ENCODE results near the gene RASSF8. TPM values are rescaled to one million over a fixed set of nuclear protein-coding genes. Genes with fewer than 3 reads are reported as not detected.
A peak's percentile ranks its signal among the peaks of the same experiment; 100 is the strongest.

RASSF8 gene
- total and polyA plus RNA-seq, 9 of the 15 experiments (the other 6 are each of a cell fraction or from before 2014, with no cell fraction given) = 0.01 to 0.36 (median 0.12) TPM; not detected in 1

- no peak for TF ChIP-seq BRF1 (IDR thresholded peaks at IDR 0.05; ENCODE audit: borderline replicate concordance, extremely low read depth, insufficient read length)
- TF ChIP-seq FOXK1 (CRISPR knock-in tag; IDR thresholded peaks at IDR 0.05; ENCODE audit: borderline replicate concordance) = 0 out of 2 replicates have a peak, but pooled peaks have one; percentile 31
- TF ChIP-seq POU5F1 (IDR thresholded peaks at IDR 0.05; ENCODE audit: borderline replicate concordance, low read depth, low read length, partially characterized antibody) = no peak
- TF ChIP-seq SNIP1 (IDR thresholded peaks at IDR 0.05; ENCODE audit: low read depth) = no peak
- TF ChIP-seq HDAC1 (IDR thresholded peaks at IDR 0.05) = peak in 1 of 2 experiments; percentile 63; a peak in 1 of 4 replicates
- TF ChIP-seq, protein P1, sequence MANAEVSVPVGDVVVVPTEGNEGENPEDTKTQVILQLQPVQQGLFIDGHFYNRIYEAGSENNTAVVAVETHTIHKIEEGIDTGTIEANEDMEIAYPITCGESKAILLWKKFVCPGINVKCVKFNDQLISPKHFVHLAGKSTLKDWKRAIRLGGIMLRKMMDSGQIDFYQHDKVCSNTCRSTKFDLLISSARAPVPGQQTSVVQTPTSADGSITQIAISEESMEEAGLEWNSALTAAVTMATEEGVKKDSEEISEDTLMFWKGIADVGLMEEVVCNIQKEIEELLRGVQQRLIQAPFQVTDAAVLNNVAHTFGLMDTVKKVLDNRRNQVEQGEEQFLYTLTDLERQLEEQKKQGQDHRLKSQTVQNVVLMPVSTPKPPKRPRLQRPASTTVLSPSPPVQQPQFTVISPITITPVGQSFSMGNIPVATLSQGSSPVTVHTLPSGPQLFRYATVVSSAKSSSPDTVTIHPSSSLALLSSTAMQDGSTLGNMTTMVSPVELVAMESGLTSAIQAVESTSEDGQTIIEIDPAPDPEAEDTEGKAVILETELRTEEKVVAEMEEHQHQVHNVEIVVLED (CRISPR knock-in tag; IDR thresholded peaks at IDR 0.05) = peak; percentile 49; the same call in 1 of the 2 replicates
- TF ChIP-seq ZNF717 (CRISPR knock-in tag; IDR thresholded peaks at IDR 0.05) = no peak
- TF ChIP-seq, protein P2, sequence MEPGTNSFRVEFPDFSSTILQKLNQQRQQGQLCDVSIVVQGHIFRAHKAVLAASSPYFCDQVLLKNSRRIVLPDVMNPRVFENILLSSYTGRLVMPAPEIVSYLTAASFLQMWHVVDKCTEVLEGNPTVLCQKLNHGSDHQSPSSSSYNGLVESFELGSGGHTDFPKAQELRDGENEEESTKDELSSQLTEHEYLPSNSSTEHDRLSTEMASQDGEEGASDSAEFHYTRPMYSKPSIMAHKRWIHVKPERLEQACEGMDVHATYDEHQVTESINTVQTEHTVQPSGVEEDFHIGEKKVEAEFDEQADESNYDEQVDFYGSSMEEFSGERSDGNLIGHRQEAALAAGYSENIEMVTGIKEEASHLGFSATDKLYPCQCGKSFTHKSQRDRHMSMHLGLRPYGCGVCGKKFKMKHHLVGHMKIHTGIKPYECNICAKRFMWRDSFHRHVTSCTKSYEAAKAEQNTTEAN (CRISPR knock-in tag; IDR thresholded peaks at IDR 0.05) = no peak
- peak; percentile 88; the same call in 1 of the 2 replicates for TF ChIP-seq ZNF224 (CRISPR knock-in tag; IDR thresholded peaks at IDR 0.05)
- TF ChIP-seq, protein P3, sequence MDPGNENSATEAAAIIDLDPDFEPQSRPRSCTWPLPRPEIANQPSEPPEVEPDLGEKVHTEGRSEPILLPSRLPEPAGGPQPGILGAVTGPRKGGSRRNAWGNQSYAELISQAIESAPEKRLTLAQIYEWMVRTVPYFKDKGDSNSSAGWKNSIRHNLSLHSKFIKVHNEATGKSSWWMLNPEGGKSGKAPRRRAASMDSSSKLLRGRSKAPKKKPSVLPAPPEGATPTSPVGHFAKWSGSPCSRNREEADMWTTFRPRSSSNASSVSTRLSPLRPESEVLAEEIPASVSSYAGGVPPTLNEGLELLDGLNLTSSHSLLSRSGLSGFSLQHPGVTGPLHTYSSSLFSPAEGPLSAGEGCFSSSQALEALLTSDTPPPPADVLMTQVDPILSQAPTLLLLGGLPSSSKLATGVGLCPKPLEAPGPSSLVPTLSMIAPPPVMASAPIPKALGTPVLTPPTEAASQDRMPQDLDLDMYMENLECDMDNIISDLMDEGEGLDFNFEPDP (CRISPR knock-in tag; IDR thresholded peaks at IDR 0.05) = no peak
Observed at GRCh38 chr12:26113853-26114719, 155.6 kb downstream of the RASSF8 start (continued).
